ENCODE data around the gene CD96. TPM values are rescaled to one million over a fixed set of nuclear protein-coding genes. Genes with fewer than 3 reads are reported as not detected.

Gene CD96, protein sequence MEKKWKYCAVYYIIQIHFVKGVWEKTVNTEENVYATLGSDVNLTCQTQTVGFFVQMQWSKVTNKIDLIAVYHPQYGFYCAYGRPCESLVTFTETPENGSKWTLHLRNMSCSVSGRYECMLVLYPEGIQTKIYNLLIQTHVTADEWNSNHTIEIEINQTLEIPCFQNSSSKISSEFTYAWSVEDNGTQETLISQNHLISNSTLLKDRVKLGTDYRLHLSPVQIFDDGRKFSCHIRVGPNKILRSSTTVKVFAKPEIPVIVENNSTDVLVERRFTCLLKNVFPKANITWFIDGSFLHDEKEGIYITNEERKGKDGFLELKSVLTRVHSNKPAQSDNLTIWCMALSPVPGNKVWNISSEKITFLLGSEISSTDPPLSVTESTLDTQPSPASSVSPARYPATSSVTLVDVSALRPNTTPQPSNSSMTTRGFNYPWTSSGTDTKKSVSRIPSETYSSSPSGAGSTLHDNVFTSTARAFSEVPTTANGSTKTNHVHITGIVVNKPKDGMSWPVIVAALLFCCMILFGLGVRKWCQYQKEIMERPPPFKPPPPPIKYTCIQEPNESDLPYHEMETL
- total RNA-seq (2021): not detected in 2 replicates
- long read RNA-seq, partial matches to known transcripts: 0 of 1 reads
- long read RNA-seq, other reads (novel, unspliced or antisense): 1 of 1 reads

DNA sequence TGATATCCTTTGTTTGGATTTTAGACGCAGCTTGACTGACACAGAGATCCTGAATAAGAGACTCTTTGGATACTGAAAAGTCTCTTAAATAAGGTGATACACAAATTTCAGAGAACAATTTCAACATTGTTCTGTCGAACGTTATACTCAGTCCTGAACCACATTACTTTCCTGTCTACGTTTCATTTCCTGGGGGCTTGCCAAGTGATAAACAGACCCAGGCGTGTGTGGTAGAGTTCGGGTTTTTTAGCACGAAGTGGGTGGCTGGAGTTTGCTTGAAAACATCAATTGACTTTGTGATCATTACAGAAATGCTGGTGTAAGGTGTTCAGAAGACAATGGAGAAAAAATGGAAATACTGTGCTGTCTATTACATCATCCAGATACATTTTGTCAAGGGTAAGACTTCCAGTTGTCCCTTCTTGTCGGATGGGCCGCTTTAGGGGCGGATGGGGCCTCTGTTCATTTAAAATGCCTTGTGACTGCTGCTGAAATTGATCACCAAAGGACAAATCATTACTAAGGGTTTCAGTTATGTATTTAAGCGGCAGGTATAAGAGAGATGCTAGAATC is at the start of gene CD96:
TSS of gene CD96 (plus strand) at position 287 of the 573 bp plus-strand sequence. CDS start at position 339, 52 bp downstream.
- no peaks in the 10 kb centered on the region for H3K9me3 ChIP-seq (ENCODE audit: control insufficient read depth, low read depth, low read length)
- no peak within 1 kb of the TSS for H3T11ph ChIP-seq (ENCODE audit: low read length)
- Mint-ChIP-seq H3K36me3 (ENCODE audit: insufficient read depth in 1 of 3, low read depth in 3 of 3) (no peaks in the 10 kb centered on the region), H3K9me3 (no peaks in the 10 kb centered on the region), H3K27ac (no peak within 1 kb of the TSS), H3K4me1 (peaks cover 4 to 6% of the 10 kb centered on the region in 2 experiments; a peak in 2 of 4 replicates), H3K27me3 (ENCODE audit: low read depth) (no peaks in the 10 kb centered on the region), H3K4me3 (no peak within 1 kb of the TSS)
- no peaks in the 10 kb centered on the region for H3K79me2 ChIP-seq (ENCODE audit: insufficient read depth, low read length)
- H3K4me1 ChIP-seq (ENCODE audit: insufficient read depth, low read length): no peaks in the 10 kb centered on the region; the same call in 1 of the 2 replicates
- H4K8ac ChIP-seq (replicated peaks; ENCODE audit: insufficient read length, low read depth, low read length): no peak within 1 kb of the TSS
- no peak within 1 kb of the TSS for H2BK20ac ChIP-seq (ENCODE audit: low read depth, low read length, poor library complexity, severe bottlenecking)
- H3K9ac ChIP-seq (ENCODE audit: extremely low read depth, insufficient read length, low read length): no peak within 1 kb of the TSS
- no peak within 1 kb of the TSS for H3K4me2 ChIP-seq (ENCODE audit: insufficient read depth, insufficient read length, low read length)
- no peaks in the 10 kb centered on the region for H4K20me1 ChIP-seq (ENCODE audit: control insufficient read depth, insufficient read depth, insufficient read length)
- no CpG with 5 or more reads among the region's 11 CpGs for WGBS (ENCODE audit: extremely low coverage, insufficient read length, low lambda C conversion rate)
- H3K27me3 ChIP-seq (ENCODE audit: insufficient read depth, low read length): no peaks in the 10 kb centered on the region
- H3K56ac ChIP-seq (ENCODE audit: insufficient read length, low read depth, low read length): no peak within 1 kb of the TSS
- H3K18ac ChIP-seq (ENCODE audit: insufficient read length, low read depth, low read length): no peak within 1 kb of the TSS
- no peaks in the 10 kb centered on the region for H3K23me2 ChIP-seq (ENCODE audit: insufficient read length, low read depth, low read length, poor library complexity, severe bottlenecking)
- no peak within 1 kb of the TSS for H3K4ac ChIP-seq (ENCODE audit: low read depth, low read length)
- no peak within 1 kb of the TSS for H2BK15ac ChIP-seq (ENCODE audit: low read depth, low read length)
- no peak within 1 kb of the TSS for H2BK5ac ChIP-seq (ENCODE audit: insufficient read length, low read length)
- no peak for DNase-seq
- TF ChIP-seq, protein P1, sequence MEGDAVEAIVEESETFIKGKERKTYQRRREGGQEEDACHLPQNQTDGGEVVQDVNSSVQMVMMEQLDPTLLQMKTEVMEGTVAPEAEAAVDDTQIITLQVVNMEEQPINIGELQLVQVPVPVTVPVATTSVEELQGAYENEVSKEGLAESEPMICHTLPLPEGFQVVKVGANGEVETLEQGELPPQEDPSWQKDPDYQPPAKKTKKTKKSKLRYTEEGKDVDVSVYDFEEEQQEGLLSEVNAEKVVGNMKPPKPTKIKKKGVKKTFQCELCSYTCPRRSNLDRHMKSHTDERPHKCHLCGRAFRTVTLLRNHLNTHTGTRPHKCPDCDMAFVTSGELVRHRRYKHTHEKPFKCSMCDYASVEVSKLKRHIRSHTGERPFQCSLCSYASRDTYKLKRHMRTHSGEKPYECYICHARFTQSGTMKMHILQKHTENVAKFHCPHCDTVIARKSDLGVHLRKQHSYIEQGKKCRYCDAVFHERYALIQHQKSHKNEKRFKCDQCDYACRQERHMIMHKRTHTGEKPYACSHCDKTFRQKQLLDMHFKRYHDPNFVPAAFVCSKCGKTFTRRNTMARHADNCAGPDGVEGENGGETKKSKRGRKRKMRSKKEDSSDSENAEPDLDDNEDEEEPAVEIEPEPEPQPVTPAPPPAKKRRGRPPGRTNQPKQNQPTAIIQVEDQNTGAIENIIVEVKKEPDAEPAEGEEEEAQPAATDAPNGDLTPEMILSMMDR (conservative IDR thresholded peaks at IDR 0.05): no peak
- no peak within 1 kb of the TSS for H3K23ac ChIP-seq (ENCODE audit: insufficient read length, low read depth, low read length)
- H2AFZ ChIP-seq (ENCODE audit: low read length): no peak within 1 kb of the TSS
- no peak within 1 kb of the TSS for H3K27ac ChIP-seq (ENCODE audit: insufficient read length, low read depth, low read length)
- H2AK5ac ChIP-seq (ENCODE audit: insufficient read length, low read length): no peak within 1 kb of the TSS
- H4K91ac ChIP-seq (ENCODE audit: insufficient read length, low read depth, low read length): no peak within 1 kb of the TSS
- H4K5ac ChIP-seq (ENCODE audit: insufficient read length, low read depth, low read length): no peak within 1 kb of the TSS
- H2BK12ac ChIP-seq (ENCODE audit: insufficient read length, low read depth, low read length): no peak within 1 kb of the TSS
- no peak within 1 kb of the TSS for H2BK120ac ChIP-seq (ENCODE audit: low read depth, low read length, poor library complexity, severe bottlenecking)
- no peaks in the 10 kb centered on the region for H3K79me1 ChIP-seq (ENCODE audit: insufficient read depth, low read depth, low read length, poor library complexity, severe bottlenecking)
- no peak within 1 kb of the TSS for H3K14ac ChIP-seq (ENCODE audit: insufficient read depth, low read length)
